IPS-18a (cell line): ENCODE data around the gene GTF2H2C_2.
"Not testable (repeated sequence)": the region's sequence is repeated elsewhere in the genome, so short reads cannot be mapped to it uniquely, and the experiment has no call there.

Source experiments
- H3K27ac ChIP-seq: one replicate; pipeline ENCODE4 v1.5.1; 2013; ENCODE audit warnings: low read length
- H3K27me3 ChIP-seq: one replicate; pipeline ENCODE4 v1.6.1; 2013; ENCODE audit warnings: mild to moderate bottlenecking, low read length; ENCODE audit not compliant: control insufficient read depth, insufficient read depth
- H3K36me3 ChIP-seq: one replicate; pipeline ENCODE4 v1.6.1; 2013; ENCODE audit warnings: low read depth, low read length; ENCODE audit not compliant: control insufficient read depth
- H3K4me1 ChIP-seq: one replicate; pipeline ENCODE4 v1.6.1; 2013; ENCODE audit warnings: low read depth, low read length; ENCODE audit not compliant: control insufficient read depth
- H3K4me3 ChIP-seq: one replicate; pipeline ENCODE4 v1.5.1; 2013; ENCODE audit warnings: low read length
- H3K9ac ChIP-seq: one replicate; pipeline ENCODE4 v1.6.1; 2013; ENCODE audit warnings: mild to moderate bottlenecking, low read length, moderate library complexity
- H3K9me3 ChIP-seq: one replicate; pipeline ENCODE4 v1.6.1; 2013; ENCODE audit warnings: low read depth, low read length; ENCODE audit not compliant: control insufficient read depth

GTF2H2C_2 gene

GRCh38 chr5:70415117-70415516 lies at the start of gene GTF2H2C_2:
Gene GTF2H2C_2, plus strand, starts transcription at chr5:70415368.
- H3K27me3 ChIP-seq, H3K9ac ChIP-seq, H3K27ac ChIP-seq, H3K9me3 ChIP-seq, H3K4me1 ChIP-seq, H3K4me3 ChIP-seq, H3K36me3 ChIP-seq: not testable (repeated sequence)

- not testable (repeated sequence) for H3K4me3 ChIP-seq, H3K27ac ChIP-seq, H3K4me1 ChIP-seq, H3K36me3 ChIP-seq, H3K9me3 ChIP-seq, H3K27me3 ChIP-seq, H3K9ac ChIP-seq
These were observed 14.0 kb upstream of the GTF2H2C_2 start for GRCh38 chr5:70400984-70401686.

DNA sequence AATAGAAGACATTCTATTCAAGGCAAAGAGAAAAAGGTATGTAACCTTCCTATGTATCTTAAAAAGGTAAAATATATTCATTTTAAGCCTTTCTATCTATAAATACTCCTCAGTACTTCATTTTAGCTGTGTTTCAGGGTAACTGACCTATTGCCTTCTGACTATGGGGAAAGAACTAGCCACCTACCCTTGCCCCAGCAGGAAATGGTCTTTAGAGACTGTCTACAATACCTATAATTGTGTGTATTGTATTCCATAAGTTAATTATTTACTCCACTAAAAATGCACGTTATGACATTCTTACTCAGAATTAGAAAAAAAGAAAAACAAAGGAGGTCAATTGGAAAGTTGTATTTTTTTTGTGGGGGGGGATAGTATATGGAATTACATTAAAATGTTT lies 6.2 kb downstream of the GTF2H2C_2 start:
- H3K9ac ChIP-seq, H3K4me3 ChIP-seq, H3K27ac ChIP-seq, H3K9me3 ChIP-seq, H3K36me3 ChIP-seq, H3K4me1 ChIP-seq, H3K27me3 ChIP-seq: not testable (repeated sequence)

DNA sequence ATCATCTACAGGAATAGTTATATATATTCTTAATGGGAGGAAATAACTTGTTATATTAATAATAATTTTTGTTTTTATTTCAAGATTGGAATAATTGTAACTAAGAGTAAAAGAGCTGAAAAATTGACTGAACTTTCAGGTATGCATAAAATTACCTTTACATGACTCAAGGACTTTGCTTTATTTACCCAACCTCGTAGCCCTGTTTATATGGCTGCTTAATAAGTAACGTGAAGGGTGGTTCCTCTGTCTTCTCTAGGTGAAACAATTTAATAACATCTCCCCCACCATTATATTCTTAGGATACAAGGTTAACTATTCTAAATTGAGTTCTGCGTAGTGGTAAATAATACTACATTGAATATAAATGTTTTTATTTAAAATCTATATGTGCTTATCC lies 8.0 kb downstream of the GTF2H2C_2 start:
- not testable (repeated sequence) for H3K4me3 ChIP-seq, H3K9me3 ChIP-seq, H3K4me1 ChIP-seq, H3K36me3 ChIP-seq, H3K27ac ChIP-seq, H3K9ac ChIP-seq, H3K27me3 ChIP-seq

DNA sequence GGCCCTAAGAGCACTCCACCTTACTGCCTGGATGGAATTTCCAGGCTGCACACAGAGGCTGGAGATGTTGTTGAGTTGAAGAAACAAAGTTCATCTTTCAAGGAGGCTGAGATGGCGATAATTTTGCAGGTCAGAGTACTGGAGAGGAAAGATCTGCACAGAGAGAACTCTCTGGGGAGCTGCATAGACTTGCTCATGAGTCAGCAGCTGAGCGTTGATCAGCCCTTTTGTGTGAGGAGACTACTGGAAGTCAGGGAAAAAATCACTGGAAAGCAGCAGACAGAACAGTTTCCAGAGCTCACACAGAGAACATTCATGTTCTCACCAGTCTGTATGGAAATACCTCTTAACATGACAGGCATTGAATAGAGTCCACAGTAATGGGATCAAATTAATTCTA lies 23.4 kb downstream of the GTF2H2C_2 start:
- H3K4me3 ChIP-seq, H3K4me1 ChIP-seq, H3K36me3 ChIP-seq, H3K9ac ChIP-seq, H3K27me3 ChIP-seq, H3K27ac ChIP-seq, H3K9me3 ChIP-seq: not testable (repeated sequence)

DNA sequence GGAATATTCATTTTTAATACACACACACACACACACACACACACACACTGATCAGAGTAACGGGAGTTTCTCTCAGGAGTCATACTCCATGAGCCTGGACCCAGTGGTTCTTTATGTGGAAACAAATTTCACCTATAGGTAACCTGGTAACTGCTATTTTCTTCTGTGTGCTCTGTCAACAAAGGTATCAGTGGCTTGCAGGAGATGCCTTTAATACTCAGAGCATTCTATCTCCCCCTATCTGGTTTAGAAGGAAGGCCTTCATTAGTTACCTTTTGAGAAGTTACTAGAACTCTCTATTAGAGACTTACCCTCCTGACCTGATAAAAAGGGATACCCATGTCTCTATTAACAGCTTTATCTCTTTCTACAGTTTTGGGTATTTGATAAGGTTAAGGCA lies 34.4 kb downstream of the GTF2H2C_2 start:
- H3K27me3 ChIP-seq, H3K4me1 ChIP-seq, H3K36me3 ChIP-seq, H3K9ac ChIP-seq, H3K27ac ChIP-seq, H3K4me3 ChIP-seq, H3K9me3 ChIP-seq: not testable (repeated sequence)

DNA sequence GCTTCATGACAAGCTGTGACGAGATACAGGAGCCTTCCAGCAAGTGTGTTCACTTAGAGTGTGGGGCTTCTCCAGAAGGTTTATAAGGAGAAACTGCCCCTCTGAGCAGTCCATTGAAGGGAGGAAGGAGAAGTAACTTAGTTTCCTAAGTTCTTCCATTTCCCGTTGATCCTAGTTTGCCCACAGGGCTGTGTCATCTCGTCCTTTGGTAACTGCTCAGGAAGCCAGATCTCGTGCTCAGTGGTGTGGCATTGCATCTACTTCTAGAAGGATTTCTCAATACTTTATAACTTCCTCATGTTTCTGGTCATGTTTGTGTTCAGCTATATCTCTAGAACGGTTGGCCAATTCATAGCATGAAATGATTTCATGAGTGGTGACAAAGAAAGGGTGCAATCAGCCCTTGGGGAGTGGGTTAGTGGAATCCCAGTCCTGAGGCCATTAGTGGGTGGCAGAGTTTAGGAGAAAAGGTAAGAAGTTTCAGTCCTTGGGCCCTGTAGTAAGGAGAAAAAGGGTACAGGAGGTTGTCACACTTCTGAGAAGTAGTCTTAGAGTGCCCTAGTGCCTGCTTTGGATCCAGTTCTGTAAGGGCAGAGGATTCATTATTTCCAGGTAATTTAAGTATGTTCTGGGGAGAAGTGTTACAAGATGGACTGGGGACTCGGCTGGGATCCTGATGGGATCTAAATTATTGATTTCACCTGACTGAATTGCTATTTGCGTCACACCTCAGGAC lies 36.2 kb downstream of the GTF2H2C_2 start:
- not testable (repeated sequence) for H3K27me3 ChIP-seq, H3K4me3 ChIP-seq, H3K4me1 ChIP-seq, H3K36me3 ChIP-seq, H3K9me3 ChIP-seq, H3K9ac ChIP-seq, H3K27ac ChIP-seq

GRCh38 chr5:70457093-70457492 lies 41.9 kb downstream of the GTF2H2C_2 start:
- H3K27ac ChIP-seq, H3K9me3 ChIP-seq, H3K9ac ChIP-seq, H3K36me3 ChIP-seq, H3K4me3 ChIP-seq, H3K4me1 ChIP-seq, H3K27me3 ChIP-seq: not testable (repeated sequence)

DNA sequence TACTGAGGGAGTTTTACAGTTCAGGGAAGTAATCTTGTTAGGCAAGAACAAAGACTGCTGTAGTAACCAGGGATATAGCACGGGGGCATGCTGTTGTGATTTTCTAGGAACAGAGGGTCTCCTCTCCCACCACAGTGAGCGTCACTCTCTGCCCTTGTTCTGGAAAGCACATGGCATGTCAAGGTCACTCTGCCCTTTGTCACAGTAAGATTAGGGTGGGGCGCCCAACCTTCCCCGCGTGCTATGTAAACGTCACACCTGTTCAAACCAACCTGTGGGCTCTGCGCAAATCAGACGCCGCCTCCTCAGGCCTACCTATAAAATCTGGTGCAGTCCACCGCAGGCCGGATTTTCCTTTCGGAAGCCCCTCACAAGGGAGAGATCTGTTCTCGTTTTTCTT lies 44.0 kb downstream of the GTF2H2C_2 start:
- not testable (repeated sequence) for H3K27me3 ChIP-seq, H3K9ac ChIP-seq, H3K36me3 ChIP-seq, H3K9me3 ChIP-seq, H3K4me3 ChIP-seq, H3K4me1 ChIP-seq, H3K27ac ChIP-seq

DNA sequence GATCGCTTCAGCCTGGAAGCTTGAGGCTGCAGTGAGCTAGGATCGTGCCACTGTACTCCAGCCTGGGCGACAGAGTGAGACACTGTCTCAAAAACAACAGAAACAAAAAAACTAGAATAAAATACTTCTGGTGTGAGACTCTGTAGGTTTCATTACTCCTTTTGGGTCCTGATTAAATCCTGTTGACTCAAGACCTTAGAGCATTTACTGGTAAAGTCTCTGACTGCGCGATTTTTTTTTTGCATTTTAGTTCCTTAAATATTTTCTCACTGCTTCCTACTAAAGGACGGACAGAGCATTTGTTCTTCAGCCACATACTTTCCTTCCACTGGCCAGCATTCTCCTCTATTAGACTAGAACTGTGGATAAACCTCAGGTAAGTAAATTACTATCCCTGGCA lies 46.8 kb downstream of the GTF2H2C_2 start:
- H3K36me3 ChIP-seq, H3K9me3 ChIP-seq, H3K9ac ChIP-seq, H3K4me1 ChIP-seq, H3K27ac ChIP-seq, H3K27me3 ChIP-seq, H3K4me3 ChIP-seq: not testable (repeated sequence)

DNA sequence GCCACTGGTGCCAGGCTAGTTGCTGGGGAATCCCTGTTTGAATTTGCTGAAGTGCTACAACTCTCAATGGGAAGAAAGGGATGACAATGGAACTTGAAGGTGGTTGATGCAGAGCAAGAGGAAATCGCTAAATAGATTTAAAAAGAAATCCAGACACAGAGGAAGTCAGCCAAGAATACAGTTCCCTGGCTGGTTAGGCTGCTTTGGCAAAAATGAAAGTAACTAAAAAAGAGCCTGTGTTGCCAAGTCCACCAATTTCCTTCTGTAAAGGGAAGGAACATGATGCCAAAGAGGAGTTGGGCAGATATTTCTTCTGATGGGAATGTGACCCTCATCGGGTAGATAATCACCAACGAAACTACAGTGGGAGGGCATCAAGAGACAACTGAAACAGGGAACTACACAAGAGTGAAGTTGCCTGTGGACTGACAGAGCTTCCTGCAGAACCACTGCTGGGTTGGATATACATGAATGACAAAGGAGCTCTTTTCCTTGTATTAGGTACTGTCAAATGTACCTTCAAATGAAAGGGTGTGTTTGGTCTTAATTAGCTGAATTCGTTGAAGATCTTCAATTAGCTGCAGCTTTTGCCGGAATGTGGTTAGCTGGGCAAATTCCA lies 49.0 kb downstream of the GTF2H2C_2 start:
- not testable (repeated sequence) for H3K27ac ChIP-seq, H3K9ac ChIP-seq, H3K9me3 ChIP-seq, H3K36me3 ChIP-seq, H3K27me3 ChIP-seq, H3K4me1 ChIP-seq, H3K4me3 ChIP-seq

DNA sequence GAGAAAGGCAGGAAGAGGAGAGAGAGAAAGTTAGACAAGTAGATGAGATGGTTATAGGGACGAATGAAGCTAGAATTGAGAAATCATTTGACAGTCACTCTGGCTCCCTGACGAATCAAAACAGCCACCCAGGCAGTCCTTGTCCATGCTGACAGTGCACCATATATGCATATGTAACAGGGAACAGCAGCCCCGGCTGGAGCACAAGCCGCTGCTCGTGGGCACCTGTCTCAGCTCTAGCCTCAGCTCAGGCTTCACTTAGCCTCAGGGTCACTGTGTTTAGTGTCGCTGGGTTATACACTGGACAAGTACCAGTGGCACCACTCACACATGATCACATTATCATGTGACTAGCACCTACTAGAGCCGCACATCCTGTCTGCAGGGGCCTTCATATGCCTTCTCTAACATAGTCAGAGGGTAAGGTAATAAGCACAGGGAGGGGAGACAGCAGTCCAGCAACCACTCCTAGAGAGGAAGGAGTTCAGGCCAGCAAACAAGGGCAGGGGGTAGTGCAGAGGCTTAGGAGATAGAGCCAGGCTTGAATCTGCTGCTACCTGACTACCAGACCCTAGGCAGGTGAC lies 54.9 kb downstream of the GTF2H2C_2 start:
- not testable (repeated sequence) for H3K36me3 ChIP-seq, H3K27ac ChIP-seq, H3K9me3 ChIP-seq, H3K27me3 ChIP-seq, H3K4me1 ChIP-seq, H3K9ac ChIP-seq, H3K4me3 ChIP-seq
